HG03378 (cell line): ENCODE measurements around the gene TSPAN18.

Source experiments
- ATAC-seq: cut with Tn5 transposase; IDR thresholded peaks from one replicate; pipeline ENCODE4 v1.9.1; 2021; ENCODE audit warnings: mild to moderate bottlenecking, moderate library complexity; ENCODE audit not compliant: unreplicated experiment

TSPAN18 gene

GRCh38 chr11:44906649-44907048, 179.9 kb downstream of the TSPAN18 start:
- ATAC-seq, result no peak

GRCh38 chr11:44909557-44909956, 182.8 kb downstream of the TSPAN18 start:
- no peak for ATAC-seq

- no peak for ATAC-seq
These were observed 183.8 kb downstream of the TSPAN18 start for GRCh38 chr11:44910591-44910990.

- peak; percentile 61 for ATAC-seq
These were observed 184.5 kb downstream of the TSPAN18 start for GRCh38 chr11:44911029-44911814.

GRCh38 chr11:44912270-44912987, 185.7 kb downstream of the TSPAN18 start:
- no peak for ATAC-seq

GRCh38 chr11:44913502-44913901, 186.7 kb downstream of the TSPAN18 start:
- ATAC-seq, result no peak

GRCh38 chr11:44914105-44914504, 187.3 kb downstream of the TSPAN18 start:
- ATAC-seq, result no peak

- ATAC-seq, result no peak
These were observed 188.2 kb downstream of the TSPAN18 start for GRCh38 chr11:44915004-44915403.

- no peak for ATAC-seq
These were observed 188.9 kb downstream of the TSPAN18 start for GRCh38 chr11:44915621-44916020.

GRCh38 chr11:44916331-44916730, 189.6 kb downstream of the TSPAN18 start:
- ATAC-seq, result no peak

GRCh38 chr11:44916801-44917385, 190.1 kb downstream of the TSPAN18 start:
- peak; percentile 60 for ATAC-seq

GRCh38 chr11:44917741-44918140, 191.0 kb downstream of the TSPAN18 start:
- no peak for ATAC-seq

- no peak for ATAC-seq
These were observed 193.7 kb downstream of the TSPAN18 start for GRCh38 chr11:44920451-44920850.

- no peak for ATAC-seq
These were observed 196.4 kb downstream of the TSPAN18 start for GRCh38 chr11:44923115-44923514.

- ATAC-seq, result no peak
These were observed 197.0 kb downstream of the TSPAN18 start for GRCh38 chr11:44923806-44924205.

GRCh38 chr11:44926036-44926435, 199.3 kb downstream of the TSPAN18 start:
- ATAC-seq, result no peak

- ATAC-seq, result no peak
These were observed 200.5 kb downstream of the TSPAN18 start for GRCh38 chr11:44927174-44927661.

- ATAC-seq, result no peak
These were observed 201.4 kb downstream of the TSPAN18 start for GRCh38 chr11:44928144-44928543.

- no peak for ATAC-seq
These were observed 202.1 kb downstream of the TSPAN18 start for GRCh38 chr11:44928816-44929215.

- no peak for ATAC-seq
These were observed 204.0 kb downstream of the TSPAN18 start for GRCh38 chr11:44930588-44931302.

- no peak for ATAC-seq
These were observed 204.7 kb downstream of the TSPAN18 start for GRCh38 chr11:44931466-44931865.
